GM18870 (cell line): ENCODE results near the gene MRPL58.
"Not testable (repeated sequence)": the region's sequence is repeated elsewhere in the genome, so short reads cannot be mapped to it uniquely, and the experiment has no call there.

Source experiments
- ATAC-seq: cut with Tn5 transposase; IDR thresholded peaks from one replicate; pipeline ENCODE4 v1.9.1; 2021; ENCODE audit warnings: moderate library complexity; ENCODE audit not compliant: unreplicated experiment

The MRPL58 gene

GRCh38 chr17:75012096-75012345, 449 bp upstream of the MRPL58 start:
- ATAC-seq: no peak

GRCh38 chr17:75013092-75013559, 656 bp downstream of the MRPL58 start:
- no peak for ATAC-seq

- ATAC-seq: no peak
These were observed 6.7 kb downstream of the MRPL58 start for GRCh38 chr17:75019146-75019545.

GRCh38 chr17:75019710-75020109, 7.2 kb downstream of the MRPL58 start:
- ATAC-seq: no peak

- ATAC-seq: no peak
These were observed 8.1 kb downstream of the MRPL58 start for GRCh38 chr17:75020331-75021110.

GRCh38 chr17:75024686-75025397, 12.4 kb downstream of the MRPL58 start:
- ATAC-seq: no peak

- not testable (repeated sequence) for ATAC-seq
These were observed 12.9 kb downstream of the MRPL58 start for GRCh38 chr17:75025398-75025734.

- ATAC-seq: not testable (repeated sequence)
These were observed 14.2 kb downstream of the MRPL58 start for GRCh38 chr17:75026650-75027049.

GRCh38 chr17:75030161-75030560, 17.7 kb downstream of the MRPL58 start:
- no peak for ATAC-seq

GRCh38 chr17:75031972-75032719, 19.7 kb downstream of the MRPL58 start:
- no peak for ATAC-seq

- no peak for ATAC-seq
These were observed 20.3 kb downstream of the MRPL58 start for GRCh38 chr17:75032720-75033280.

- ATAC-seq: peak; percentile 45
These were observed 21.1 kb downstream of the MRPL58 start for GRCh38 chr17:75033346-75034235.

- peak; percentile 26 for ATAC-seq
These were observed 21.9 kb downstream of the MRPL58 start for GRCh38 chr17:75034236-75034908.

GRCh38 chr17:75036643-75037268, 24.3 kb downstream of the MRPL58 start:
- ATAC-seq: no peak

GRCh38 chr17:75039238-75039637, 26.8 kb downstream of the MRPL58 start:
- ATAC-seq: no peak

GRCh38 chr17:75041656-75042280, 29.3 kb downstream of the MRPL58 start:
- ATAC-seq: no peak

- ATAC-seq: not testable (repeated sequence)
These were observed 31.3 kb downstream of the MRPL58 start for GRCh38 chr17:75043789-75044188.

- ATAC-seq: no peak
These were observed 32.2 kb downstream of the MRPL58 start for GRCh38 chr17:75044716-75045115.

GRCh38 chr17:75045946-75046406, 33.5 kb downstream of the MRPL58 start:
- ATAC-seq: not testable (repeated sequence)
